Left lung (tissue), 10 donors: ENCODE data around the gene DNAJC5. TPM values are rescaled to one million over a fixed set of nuclear protein-coding genes. Genes with fewer than 3 reads are reported as not detected.
A peak's percentile ranks its signal among the peaks of the same experiment; 100 is the strongest.

ENCODE experiments used
- ATAC-seq: fragments of 200-7000 bp; cut with Tn5 transposase; one replicate; pipeline ENCODE4 v1.9.1; 2020; ENCODE audit warnings: moderate library complexity
- DNase-seq, 4 donors: peaks; one replicate each; pipeline ENCODE4 v3.0.0-alpha.2; 2013 to 2020
- H3K27ac ChIP-seq, 2 donors: fragments of 200-600 bp; sonication (generic) in 1 of 2; one replicate each; pipeline versions ENCODE4 v1.5.0 to v1.8.0; 2020 to 2021
- H3K27me3 ChIP-seq, 2 donors: fragments of 200-600 bp; sonication (generic) in 1 of 2; one replicate each; pipeline versions ENCODE4 v1.5.0 to v1.8.0; 2020 to 2021
- H3K36me3 ChIP-seq, 2 donors: fragments of 200-600 bp; sonication (generic) in 1 of 2; one replicate each; pipeline versions ENCODE4 v1.5.0 to v1.8.0; 2020 to 2021
- H3K4me1 ChIP-seq, 2 donors: fragments of 200-600 bp; one replicate each; pipeline ENCODE4 v1.8.0; 2021
- H3K4me3 ChIP-seq, 2 donors: fragments of 200-600 bp; sonication (generic) in 1 of 2; one replicate each; pipeline versions ENCODE4 v1.5.0 to v1.8.0; 2020 to 2021; ENCODE audit warnings: mild to moderate bottlenecking in 1 of 2
- H3K9me3 ChIP-seq, 2 donors: fragments of 200-600 bp; sonication (generic) in 1 of 2; one replicate each; pipeline versions ENCODE4 v1.5.0 to v1.8.0; 2020 to 2021
- intact Hi-C, 2 donors: fragments of 100-400 bp; cut with DNase I; formaldehyde crosslinking; loops; one replicate each; pipeline versions ENCODE4 v1.11.2 to v1.14.2; 2022
- polyA plus RNA-seq, 6 donors: library from polyadenylated mRNA; unstranded; fragments of 120-200 nt; gene quantifications; one replicate each; pipeline ENCODE4 v1.2.1, GENCODE V29; 2013; ENCODE audit not compliant: insufficient read length in 6 of 6
- total RNA-seq, 2 donors: library from RNA; stranded (reverse); fragmentation: NEBNext Ultra II Directional; extraction: Animal tissue kit (Norgen Biotek cat#: 25700); gene quantifications; one replicate each; pipeline ENCODE4 v1.2.1, GENCODE V29; 2021
- TF ChIP-seq, protein P1 (sequence below), 2 donors: fragments of 200-600 bp; sonication (generic) in 1 of 2; IDR thresholded peaks; one replicate each; pipeline versions ENCODE4 v1.5.0 to v1.8.0; 2021; ENCODE audit warnings: antibody characterized with exemption in 2 of 2
- donor health status: DM: no; HTN: yes; CAD: no.
- donor health status: DM: no; HTN: no; CAD: no.

Gene DNAJC5
- total and polyA plus RNA-seq, 8 donors = 17.5 to 59.5 (median 25.3) TPM

DNA sequence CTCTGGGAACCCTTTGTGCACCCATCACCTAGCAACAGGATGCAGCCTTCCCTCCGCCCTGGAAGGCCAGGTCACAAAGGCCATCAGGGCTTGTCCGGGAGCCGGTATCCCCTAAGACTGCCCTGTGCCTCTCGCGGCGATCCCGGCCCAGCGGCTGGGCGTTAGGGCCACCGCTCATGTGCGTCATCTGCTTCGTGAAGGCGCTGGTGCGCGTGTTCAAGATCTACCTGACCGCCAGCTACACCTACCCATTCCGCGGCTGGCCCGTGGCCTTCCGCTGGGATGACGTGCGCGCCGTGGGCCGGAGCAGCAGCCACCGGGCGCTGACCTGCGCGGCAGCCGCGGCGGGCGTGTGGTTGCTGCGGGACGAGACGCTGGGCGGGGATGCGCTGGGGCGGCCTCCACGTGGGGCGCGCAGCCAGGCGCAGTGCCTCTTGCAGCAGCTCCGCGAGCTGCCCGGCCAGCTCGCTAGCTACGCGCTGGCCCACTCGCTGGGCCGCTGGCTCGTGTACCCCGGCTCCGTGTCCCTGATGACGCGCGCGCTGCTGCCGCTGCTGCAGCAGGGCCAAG is 33.5 kb upstream of the DNAJC5 start, which contains the start of gene ABHD16B:
Gene ABHD16B (plus strand): TSS at position 134 of the 570 bp plus-strand sequence. CDS start 43 bp downstream, at position 177.
- H3K27ac ChIP-seq = peak within 1 kb of the TSS in 1 of 2 donors; percentile 61
- no peak for ATAC-seq
- intact Hi-C loops = no loop called here
- TF ChIP-seq, protein P1, sequence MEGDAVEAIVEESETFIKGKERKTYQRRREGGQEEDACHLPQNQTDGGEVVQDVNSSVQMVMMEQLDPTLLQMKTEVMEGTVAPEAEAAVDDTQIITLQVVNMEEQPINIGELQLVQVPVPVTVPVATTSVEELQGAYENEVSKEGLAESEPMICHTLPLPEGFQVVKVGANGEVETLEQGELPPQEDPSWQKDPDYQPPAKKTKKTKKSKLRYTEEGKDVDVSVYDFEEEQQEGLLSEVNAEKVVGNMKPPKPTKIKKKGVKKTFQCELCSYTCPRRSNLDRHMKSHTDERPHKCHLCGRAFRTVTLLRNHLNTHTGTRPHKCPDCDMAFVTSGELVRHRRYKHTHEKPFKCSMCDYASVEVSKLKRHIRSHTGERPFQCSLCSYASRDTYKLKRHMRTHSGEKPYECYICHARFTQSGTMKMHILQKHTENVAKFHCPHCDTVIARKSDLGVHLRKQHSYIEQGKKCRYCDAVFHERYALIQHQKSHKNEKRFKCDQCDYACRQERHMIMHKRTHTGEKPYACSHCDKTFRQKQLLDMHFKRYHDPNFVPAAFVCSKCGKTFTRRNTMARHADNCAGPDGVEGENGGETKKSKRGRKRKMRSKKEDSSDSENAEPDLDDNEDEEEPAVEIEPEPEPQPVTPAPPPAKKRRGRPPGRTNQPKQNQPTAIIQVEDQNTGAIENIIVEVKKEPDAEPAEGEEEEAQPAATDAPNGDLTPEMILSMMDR (IDR thresholded peaks at IDR 0.05) = no peak
- peaks cover 0 to 21% of the 10 kb centered on the region in 2 donors for H3K36me3 ChIP-seq
- DNase-seq = peak in 1 of 4 donors; percentile 79
- no peaks in the 10 kb centered on the region for H3K9me3 ChIP-seq
- peaks cover 27 to 68% of the 10 kb centered on the region in 2 donors for H3K4me1 ChIP-seq
- H3K4me3 ChIP-seq = no peak within 1 kb of the TSS
- H3K27me3 ChIP-seq = peaks cover 0 to 11% of the 10 kb centered on the region in 2 donors

DNA sequence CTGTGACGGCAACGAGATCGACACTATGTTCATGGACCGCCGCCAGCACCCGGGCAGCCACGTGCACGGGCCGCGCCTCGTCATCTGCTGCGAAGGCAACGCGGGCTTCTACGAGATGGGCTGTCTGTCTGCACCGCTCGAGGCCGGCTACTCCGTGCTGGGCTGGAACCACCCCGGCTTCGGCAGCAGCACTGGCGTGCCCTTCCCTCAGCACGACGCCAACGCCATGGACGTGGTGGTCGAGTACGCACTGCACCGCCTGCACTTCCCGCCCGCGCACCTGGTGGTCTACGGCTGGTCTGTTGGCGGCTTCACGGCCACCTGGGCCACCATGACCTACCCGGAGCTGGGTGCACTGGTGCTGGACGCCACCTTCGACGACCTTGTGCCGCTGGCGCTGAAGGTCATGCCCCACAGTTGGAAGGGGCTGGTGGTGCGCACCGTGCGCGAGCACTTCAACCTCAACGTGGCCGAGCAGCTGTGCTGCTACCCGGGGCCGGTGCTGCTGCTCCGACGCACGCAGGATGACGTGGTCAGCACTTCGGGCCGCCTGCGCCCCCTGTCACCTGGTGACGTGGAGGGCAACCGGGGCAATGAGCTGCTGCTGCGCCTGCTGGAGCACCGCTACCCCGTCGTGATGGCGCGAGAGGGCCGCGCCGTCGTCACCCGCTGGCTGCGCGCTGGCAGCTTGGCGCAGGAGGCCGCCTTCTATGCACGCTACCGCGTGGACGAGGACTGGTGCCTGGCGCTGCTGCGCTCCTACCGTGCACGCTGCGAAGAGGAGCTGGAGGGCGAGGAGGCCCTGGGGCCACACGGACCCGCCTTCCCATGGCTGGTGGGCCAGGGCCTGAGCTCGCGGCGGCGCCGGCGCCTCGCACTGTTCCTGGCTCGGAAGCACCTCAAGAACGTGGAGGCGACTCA is 32.7 kb upstream of the DNAJC5 start:
- H3K9me3 ChIP-seq = no peaks in the 10 kb centered on the region
- peaks cover 29 to 74% of the 10 kb centered on the region in 2 donors for H3K4me1 ChIP-seq
- intact Hi-C loops = no loop called here
- peak in 1 of 4 donors; percentile 81 for DNase-seq
- peaks cover 0 to 21% of the 10 kb centered on the region in 2 donors for H3K36me3 ChIP-seq
- H3K27me3 ChIP-seq = peaks cover 0 to 10% of the 10 kb centered on the region in 2 donors
- TF ChIP-seq, protein P1 (IDR thresholded peaks at IDR 0.05) = no peak
- H3K27ac ChIP-seq = peak overlapping the region in 1 of 2 donors; percentile 99
- no peak for ATAC-seq
- H3K4me3 ChIP-seq = no peak overlapping the region

DNA sequence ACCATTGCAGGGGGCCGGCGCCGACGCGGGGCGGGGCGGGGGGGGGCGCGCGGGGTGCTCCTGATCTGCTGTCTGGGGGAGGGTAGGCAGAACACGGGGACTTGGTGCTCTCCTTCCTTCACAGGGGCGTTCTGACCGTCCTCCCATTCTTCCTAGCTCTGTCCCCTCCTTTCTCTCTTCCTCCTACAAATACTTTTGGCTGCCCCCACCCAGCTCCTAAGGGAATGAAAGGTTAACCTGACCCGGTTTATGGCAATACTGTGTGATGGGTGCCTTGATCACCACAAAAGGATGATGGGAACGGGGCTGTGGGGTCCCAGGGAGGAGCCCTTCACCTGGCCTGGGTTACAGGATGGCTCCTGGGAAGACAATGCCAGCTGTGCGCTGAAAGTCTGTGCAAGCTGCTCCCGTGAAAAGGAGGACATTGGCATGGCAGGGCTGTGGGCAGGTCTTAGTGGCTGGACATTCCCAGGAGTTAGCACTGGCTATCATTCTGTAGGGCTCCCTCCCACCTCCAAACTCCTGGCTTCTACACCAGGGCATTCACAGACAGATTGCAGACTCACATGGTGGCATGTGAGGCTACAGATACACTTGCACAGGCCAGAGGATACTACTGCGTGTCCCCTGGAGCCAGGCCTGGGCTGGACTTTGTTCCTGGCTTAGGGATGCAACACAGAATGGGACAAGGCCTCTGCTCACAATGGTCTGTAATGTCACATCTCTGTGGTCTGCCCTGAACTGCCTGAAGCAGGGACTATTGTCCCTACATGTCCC is 31.7 kb upstream of the DNAJC5 start:
- Histone ChIP-seq H3K36me3 (peaks cover 0 to 25% of the 10 kb centered on the region in 2 donors), H3K27me3 (peaks cover 0 to 1% of the 10 kb centered on the region in 2 donors), H3K4me3 (peak overlapping the region; percentile 88 to 93), H3K4me1 (peaks cover 20 to 74% of the 10 kb centered on the region in 2 donors), H3K9me3 (no peaks in the 10 kb centered on the region), H3K27ac (peak overlapping the region; percentile 93 to 99)
- ATAC-seq (no peak), DNase-seq (no peak)
- intact Hi-C loops = no loop called here
- TF ChIP-seq, protein P1 (IDR thresholded peaks at IDR 0.05) = no peak

DNA sequence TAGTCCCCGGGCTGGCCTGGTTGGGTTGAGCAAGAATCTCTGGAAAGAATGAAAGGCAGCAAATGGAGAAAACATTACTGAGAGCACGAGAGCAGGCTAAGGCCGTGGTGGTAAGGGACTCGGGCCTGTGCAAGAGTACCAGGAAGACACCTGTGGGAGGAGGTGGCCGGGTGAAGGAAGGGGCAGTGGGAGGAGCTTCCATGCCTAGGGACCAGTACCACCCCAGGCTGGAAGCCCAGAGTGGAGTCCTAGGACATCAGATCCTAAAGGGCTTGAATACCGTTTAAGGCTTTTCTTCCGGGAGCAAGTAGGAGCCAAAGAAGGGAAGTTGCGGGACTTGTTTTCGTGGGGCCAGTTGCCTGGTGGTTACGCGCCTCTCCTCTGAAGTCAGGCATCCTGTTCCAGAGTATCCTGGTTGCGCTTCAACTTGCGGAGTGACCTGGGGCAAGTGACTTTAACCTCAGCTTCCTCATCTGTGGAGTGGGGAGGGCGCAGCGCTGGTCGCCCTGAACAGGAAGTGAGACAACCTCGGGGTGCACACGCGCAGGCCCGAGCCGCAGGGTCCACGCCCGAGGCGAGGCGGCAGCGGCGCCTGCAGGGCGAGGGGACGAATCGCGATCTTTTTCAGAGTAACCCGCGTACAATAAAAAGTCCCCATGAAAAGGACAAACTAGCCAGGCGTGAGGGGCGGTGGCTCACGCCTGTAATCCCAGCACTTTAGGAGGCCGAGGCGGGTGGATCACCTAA is 31.0 kb upstream of the DNAJC5 start:
- intact Hi-C loops = no loop called here
- Histone ChIP-seq H3K4me1 (peaks cover 16 to 72% of the 10 kb centered on the region in 2 donors), H3K9me3 (no peaks in the 10 kb centered on the region), H3K4me3 (peak overlapping the region; percentile 88 to 93), H3K36me3 (peaks cover 0 to 33% of the 10 kb centered on the region in 2 donors), H3K27ac (peak overlapping the region; percentile 93 to 99), H3K27me3 (no peaks in the 10 kb centered on the region)
- TF ChIP-seq, protein P1 (IDR thresholded peaks at IDR 0.05) = peak; percentile 52 to 54
- DNase-seq (peak; percentile 67 to 97 (median 88)), ATAC-seq (peak; percentile 83)
